Hepatocyte (in vitro differentiated cells): ENCODE measurements around the gene DPH1.

Source experiments
- EZH2 ChIP-seq: fragments of 200-600 bp; sonication (generic); IDR thresholded peaks from 2 replicates; pipeline ENCODE4 v1.6.1; 2016; ENCODE audit warnings: antibody characterized with exemption, mild to moderate bottlenecking, borderline replicate concordance
- EZH2phosphoT487 ChIP-seq: fragments of 200-600 bp; sonication (generic); IDR thresholded peaks from one replicate; pipeline ENCODE4 v1.6.1; 2018; ENCODE audit warnings: antibody characterized with exemption, mild to moderate bottlenecking, low read depth, moderate library complexity; ENCODE audit not compliant: unreplicated experiment, severe bottlenecking
- TF ChIP-seq, protein P1 (sequence below): fragments of 200-600 bp; sonication (generic); IDR thresholded peaks from 2 replicates; pipeline ENCODE4 v1.5.1; 2016; ENCODE audit warnings: antibody characterized with exemption, mild to moderate bottlenecking; ENCODE audit not compliant: poor library complexity

DNA sequence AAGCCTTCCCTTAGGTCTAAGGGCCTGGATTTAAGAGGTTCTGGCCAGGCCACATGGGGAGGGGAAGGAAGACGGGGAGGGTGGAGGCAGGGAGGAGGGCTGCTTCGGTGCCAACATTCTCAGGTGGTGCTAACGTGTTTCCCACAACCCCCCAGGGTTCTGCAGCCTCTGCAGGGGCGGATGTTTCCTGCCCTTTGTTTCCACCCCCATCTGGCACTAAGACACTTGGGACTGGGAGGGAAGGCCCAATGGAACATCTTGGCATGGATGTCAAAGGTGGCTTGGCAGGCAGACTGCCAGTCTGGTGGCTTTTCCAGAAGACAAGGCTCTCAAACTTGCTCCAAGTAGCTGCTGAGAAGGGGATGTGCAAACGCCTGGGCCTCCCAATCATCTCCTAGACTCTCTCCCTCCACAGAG lies 37.7 kb downstream of the DPH1 start:
- TF ChIP-seq EZH2phosphoT487 (no peak), EZH2 (no peak)
- TF ChIP-seq, protein P1, sequence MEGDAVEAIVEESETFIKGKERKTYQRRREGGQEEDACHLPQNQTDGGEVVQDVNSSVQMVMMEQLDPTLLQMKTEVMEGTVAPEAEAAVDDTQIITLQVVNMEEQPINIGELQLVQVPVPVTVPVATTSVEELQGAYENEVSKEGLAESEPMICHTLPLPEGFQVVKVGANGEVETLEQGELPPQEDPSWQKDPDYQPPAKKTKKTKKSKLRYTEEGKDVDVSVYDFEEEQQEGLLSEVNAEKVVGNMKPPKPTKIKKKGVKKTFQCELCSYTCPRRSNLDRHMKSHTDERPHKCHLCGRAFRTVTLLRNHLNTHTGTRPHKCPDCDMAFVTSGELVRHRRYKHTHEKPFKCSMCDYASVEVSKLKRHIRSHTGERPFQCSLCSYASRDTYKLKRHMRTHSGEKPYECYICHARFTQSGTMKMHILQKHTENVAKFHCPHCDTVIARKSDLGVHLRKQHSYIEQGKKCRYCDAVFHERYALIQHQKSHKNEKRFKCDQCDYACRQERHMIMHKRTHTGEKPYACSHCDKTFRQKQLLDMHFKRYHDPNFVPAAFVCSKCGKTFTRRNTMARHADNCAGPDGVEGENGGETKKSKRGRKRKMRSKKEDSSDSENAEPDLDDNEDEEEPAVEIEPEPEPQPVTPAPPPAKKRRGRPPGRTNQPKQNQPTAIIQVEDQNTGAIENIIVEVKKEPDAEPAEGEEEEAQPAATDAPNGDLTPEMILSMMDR = no peak
